GM21737 (cell line): Measurements from ENCODE around the gene SLC6A6.
"Not testable (repeated sequence)": the region's sequence is repeated elsewhere in the genome, so short reads cannot be mapped to it uniquely, and the experiment has no call there.

Experiments
- ATAC-seq: cut with Tn5 transposase; IDR thresholded peaks from one replicate; pipeline ENCODE4 v1.9.1; 2021; ENCODE audit warnings: mild to moderate bottlenecking, moderate library complexity; ENCODE audit not compliant: unreplicated experiment

Gene SLC6A6

DNA sequence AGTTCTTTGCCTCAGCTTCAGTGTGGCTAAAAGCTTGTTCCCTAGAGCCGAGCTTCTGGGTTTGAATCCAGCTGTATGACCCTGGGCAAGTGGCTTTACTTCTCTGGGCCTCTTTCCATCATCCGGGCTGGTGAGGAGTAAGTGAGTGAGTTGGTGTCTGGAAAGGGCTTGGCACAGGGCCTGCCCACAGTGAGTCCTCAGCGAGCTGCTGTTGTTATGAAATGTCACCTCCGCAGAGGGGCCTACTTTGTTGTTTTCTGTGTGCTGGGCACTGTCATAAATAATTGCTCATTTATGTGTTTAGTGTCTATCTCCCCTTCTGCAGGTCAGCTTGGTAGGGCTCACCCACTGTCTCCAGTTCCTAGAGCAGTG lies 31.7 kb downstream of the SLC6A6 start:
- no peak for ATAC-seq

DNA sequence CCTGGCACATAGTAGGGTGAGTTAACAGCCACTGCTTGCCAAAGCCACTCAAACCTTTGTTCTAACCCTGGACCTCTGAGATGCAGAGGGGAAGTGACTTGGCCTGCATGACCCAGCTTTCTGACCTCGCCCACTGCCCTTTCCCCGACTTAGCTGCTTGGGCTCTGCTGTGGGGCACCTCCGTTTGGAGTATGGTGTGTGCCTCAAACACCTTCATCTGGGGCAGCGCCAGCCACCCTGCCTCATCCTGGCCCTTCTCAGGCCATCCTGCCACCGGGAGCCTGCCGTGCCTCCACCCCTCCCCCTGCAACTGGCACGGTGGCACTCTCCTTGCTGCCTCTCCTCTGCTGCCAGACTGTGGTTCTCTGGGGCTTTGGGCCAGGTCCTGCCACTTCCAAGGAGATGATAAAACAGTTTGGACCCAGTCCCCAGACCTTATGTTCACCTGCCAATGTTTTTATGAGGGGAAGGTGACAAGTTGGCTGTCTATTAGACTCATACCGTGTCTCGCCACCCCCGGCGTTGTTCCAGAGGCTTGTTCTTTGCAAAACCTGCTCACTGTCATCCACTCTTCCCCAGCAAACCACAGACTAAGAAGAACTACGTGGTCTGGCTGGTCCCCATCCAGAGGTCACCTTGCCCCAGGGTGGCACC lies 32.2 kb downstream of the SLC6A6 start:
- ATAC-seq = no peak

DNA sequence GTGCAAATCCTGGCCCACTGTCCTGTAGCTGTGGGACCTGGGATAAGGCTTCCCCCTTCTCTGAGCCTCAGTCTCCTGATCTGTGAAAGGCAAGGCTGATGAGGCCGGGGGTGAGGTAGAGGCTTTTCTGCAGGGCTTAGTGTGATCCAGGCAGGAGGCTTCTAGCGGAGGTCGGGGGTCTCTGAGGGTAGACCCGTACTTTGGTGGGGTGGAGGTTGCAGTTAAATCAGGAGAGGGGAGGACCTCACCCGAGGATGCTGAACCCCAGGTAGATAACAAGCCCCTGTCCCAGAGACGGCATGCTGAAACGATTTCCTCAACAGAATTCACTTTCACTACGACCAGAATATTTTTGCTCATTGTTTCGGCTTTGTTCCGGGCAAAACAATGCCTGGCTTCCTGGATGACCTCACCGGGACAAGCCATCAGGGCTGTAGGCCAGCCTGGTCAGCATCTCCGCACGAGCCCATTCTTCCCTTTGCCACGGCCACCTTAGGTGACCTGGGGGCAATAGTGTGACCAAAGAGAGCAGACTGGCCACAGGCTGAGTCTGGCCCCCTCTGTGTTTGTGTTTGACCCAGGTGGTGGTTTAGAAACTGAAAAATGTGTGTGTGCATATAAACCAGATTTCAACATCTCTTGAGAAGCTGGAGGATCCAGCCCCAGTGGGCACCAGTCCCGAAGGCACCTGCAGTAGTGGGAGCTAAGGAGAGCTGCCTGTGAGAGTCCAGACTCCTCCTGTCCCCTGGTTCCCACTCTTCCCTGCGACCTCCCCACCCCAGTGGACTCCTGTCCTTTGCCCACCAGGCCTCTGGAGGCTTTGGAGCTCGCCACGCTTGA lies 33.0 kb downstream of the SLC6A6 start:
- no peak for ATAC-seq

DNA sequence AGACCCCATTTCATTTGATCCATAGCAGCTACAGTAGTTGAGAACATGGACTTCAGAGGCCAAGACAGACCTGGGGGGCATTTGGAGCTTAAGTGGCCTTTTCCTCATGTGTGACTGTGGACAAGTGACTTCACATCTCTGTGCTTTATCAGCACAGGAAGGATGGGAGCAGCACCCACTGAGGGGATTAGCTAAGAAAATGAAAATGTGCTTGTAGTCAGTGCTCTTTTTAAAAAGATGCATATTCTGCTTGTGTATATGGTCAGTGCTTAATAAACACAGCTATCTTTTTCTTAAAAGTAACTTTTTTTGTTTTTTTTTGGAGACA lies 34.5 kb downstream of the SLC6A6 start:
- no peak for ATAC-seq

DNA sequence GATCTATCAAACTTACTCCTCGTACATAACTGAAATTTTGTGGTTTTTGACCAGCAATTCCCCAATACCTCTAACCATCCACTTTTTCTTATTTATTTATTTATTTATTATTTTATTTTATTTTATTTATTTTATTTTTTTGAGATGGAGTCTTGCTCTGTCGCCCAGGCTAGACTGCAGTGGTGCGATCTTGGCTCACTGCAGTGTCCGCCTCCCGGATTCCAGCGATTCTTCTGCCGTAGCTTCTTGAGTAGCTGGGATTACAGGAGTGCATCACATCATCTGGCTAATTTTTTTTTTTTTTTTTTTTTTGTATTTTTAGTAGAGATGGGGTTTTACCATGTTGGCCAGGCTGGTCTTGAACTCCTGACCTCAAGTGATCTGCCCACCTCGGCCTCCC lies 35.3 kb downstream of the SLC6A6 start:
- ATAC-seq = not testable (repeated sequence)

DNA sequence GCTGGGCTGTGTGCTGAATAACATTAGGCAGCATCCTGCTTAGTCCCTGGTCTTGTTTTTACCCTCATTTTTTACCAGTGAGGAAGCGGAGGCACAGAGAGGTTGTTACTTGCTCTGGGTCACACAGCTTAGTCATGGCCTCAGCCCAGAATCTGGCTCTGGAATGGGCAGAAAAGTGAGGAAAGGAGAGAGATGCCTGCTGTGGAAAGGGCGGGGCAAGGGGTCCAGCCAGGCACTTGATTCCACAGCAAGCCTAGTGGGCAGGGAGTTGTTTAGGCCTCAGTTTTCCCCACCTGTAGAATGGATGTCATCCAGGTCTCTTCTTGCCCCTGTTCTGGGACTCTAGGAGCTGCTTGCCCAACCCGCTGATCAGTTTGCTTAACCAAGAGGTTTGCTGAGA lies 35.9 kb downstream of the SLC6A6 start:
- ATAC-seq = no peak

DNA sequence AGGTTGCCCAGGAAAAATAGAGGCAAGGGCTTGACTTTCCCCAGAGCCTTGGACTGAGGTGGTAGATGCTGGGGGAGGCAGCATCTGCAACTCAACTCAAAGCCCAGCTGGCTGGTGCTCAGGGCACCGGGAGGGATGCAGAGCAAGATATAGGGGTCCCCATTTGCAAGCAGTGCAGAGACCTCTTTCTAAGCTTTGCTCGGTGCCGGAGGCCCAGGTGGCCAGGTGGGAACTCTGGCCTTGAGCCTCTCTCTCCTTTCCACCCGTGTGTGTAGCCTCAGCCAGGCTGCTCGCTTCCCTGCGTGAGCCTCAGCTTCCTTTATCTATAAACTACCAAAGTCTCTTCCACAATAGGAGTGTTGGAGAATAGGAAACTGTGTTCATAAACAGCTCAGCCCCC lies 36.5 kb downstream of the SLC6A6 start:
- ATAC-seq = no peak

DNA sequence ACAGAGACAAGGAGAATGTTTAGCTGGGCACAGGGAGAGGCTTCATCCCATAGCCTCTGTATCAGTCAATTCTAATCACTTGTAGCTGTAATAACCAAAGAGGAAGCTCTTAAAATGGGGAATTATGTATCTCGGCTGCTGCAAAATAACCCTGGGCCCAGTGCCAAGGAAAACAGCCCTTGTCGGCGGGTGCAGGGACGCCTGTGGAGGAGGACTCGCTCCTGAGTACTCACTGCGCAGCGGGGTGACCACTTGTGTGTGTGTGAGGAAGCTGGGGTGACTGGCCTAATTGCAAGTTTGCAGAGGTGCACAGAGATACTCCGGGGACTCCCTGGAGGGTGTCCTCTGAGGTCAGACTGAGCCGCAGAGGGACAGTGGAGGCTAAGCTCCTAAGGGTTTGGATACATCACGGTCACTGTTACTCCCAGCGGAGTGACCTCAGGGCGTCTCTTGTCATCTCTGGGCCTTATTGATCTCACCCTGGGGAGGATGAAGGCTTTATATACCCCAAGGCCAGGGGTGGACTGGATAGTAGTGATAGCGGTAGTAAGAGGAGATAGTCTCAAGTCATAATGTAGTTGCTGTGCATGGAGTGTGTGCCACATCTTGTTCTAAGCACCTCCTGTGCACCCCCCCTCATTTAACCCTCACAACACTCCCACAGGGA lies 37.2 kb downstream of the SLC6A6 start:
- ATAC-seq = no peak

DNA sequence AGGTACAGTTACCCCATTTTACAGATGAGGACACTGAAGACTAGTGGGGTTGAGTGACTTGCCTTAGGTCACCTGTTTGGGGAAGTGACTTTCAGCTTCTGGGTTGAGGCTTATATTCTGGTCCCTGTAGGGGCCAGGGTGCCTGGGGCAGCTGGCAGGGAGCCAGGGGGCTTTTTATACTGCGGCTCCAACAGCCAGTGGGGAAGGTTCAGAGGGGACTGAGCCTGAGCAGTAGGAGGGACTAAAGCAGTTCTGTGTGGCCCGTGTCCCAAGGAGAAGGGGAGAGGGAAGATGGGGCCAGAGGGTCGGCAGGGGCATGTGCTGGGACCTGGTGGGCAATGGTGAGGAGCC lies 37.7 kb downstream of the SLC6A6 start:
- ATAC-seq = no peak

DNA sequence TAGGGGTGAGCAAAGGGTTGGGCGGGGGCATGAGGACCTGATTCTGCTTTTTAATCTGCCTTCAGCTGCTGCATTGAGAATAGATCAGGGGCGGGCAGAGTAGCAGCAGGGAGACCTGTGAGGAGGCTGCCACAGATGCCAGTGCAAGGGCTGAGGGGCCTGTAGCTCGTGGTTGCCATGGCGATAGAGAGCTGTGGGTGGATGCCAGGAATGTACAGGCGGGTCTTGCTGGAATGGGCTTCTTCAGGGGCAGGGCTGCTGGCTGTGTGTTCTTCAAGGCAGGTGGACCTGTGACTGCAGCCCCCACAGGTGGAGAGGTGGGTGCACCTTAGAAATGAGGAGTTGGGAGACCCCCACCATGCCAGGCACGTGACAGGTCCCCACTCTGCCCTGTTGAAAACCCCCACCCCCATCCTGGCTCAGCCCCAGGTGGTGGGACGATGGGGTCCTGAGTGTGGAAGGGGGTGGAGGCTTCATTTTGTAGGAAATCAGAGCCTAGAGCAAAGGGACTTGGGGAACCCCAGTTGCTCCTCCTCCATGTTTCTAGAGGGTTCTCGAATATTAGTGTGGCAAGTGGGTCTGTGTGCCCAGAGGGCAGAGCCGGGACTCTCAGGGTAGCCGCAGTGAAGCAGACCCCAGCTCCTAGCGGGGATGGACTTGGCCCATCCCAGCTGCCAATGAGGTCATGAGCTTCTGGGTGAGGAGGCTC lies 38.3 kb downstream of the SLC6A6 start:
- no peak for ATAC-seq

DNA sequence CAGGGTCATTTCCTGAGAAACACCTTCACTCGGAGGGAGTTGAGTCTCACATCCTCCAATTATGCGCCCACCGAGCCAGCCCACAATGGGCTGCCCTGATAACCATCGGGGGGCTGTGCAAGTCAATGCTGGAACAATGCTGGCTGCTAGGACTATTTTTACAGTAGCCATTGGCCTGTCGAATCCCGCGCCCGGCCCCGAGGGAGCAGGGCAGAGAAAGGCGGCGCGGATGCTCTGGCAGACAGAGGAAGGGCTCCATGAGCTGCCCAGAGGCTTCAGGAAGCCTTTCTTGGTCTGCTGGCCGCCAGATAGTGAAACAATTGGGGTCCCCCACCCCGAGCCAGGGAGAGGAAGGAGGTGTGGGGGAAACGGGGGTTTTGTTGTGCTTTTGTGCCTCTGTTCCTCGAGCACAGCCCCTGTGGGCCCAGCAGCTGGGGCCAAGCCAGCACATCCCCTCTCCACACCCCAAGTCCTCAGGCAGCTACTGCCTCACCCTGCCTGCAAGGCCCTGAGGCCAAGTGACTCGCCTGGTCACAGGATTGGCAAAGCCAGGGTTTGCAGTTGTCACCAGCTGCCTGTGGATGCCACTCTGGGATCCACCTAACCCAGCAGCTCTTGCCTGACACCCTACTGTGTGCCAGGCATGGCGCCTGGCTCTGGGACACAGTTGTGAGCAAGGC lies 39.0 kb downstream of the SLC6A6 start:
- no peak for ATAC-seq

DNA sequence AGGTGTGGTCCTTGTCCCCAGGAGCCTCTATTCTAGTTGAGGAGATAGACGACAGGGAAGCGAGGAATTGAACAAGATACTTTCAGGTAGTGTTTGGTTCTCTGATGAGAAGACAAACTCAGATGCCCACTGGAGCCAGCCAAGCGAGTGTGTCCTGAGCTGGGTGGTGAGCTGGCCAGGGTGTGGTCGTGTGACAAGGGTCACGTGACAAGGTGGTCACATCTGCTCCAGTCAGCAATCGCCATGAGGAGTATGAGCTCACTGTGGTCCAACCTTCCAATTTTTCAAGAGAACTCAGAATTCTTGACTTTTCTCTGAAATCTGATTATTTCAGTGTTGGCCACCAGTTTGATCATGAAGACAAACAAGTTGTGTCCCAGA lies 39.5 kb downstream of the SLC6A6 start:
- ATAC-seq = no peak

DNA sequence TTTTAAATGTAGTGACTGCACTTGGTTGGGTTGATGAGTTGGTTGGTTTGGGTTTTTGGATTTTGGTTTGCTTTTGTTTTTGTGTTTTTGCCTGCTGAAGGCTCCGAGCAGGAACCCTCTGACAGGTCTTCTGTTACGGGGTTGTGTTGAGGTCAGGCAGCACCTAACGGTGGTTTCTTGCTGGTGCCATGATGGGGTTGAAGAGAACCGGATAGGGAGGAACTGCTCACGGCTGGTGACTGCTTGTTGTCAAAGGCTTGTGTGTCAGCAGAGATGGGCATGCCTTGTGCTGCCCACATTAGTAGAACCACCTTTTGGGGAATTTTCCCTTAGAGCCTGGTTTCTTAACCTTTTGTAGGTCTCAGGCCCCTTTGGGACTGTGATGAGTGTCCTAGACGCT lies 42.0 kb downstream of the SLC6A6 start:
- no peak for ATAC-seq

DNA sequence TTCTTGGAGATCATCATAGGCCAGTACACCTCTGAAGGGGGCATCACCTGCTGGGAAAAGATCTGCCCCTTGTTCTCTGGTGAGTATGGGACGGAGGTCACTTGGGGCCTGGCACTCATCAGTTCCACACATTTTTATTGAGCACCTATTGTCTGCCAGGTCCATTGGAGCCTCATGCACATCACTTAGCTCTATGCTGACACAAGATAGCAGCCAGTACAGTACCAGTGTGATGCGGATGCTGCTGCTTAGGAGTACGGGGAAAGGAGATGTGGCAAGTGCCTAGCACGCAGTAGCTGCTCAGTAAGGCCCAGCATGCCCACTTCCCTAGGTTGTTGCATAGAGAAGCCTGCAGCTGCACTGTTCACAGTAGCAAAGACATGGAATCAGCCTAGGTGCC lies 43.4 kb downstream of the SLC6A6 start:
- no peak for ATAC-seq

DNA sequence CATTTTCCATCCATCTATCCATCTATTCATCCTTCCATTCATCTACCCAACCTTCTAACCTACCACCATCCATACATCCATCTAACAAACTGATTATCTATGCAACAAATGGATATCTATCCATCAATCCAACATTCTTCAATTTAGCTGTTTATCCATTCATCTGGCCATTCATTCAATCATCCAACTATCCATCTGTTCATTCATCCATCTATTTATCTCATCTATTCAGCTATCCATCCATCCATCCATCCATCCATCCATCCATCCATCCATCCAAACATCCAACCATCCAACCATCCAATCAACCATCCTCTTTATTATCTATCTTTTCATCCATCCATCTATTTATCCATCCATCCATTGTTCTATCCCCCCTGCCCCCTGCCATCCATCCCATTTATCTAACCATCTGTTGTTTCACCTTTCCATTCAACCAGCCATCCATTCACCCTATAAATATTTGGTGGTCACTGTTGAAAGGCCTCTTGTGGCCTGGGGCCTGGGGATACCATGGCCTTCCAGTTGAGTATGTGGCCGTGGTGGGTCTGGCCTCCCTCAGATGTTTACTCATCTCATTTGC lies 44.7 kb downstream of the SLC6A6 start:
- ATAC-seq = no peak

DNA sequence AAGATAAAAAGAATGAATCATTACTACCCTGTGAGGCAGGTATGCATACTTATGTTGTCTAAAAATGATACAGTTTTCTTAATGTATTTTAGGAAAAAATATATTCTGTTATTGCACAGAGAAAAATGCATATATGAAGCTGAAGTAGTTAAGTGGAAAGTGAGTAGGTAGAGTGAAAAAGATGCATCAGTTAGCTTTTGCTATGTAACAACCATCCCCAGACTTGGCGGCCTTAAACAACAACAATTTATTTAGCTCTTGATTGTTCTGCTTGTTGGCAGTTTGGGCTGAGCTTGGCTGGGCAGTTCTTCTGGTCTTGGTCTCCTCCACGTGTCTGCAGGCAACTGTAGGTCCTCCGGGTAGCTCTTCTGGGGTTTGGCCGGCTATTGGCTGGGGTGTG lies 45.7 kb downstream of the SLC6A6 start:
- ATAC-seq = no peak

DNA sequence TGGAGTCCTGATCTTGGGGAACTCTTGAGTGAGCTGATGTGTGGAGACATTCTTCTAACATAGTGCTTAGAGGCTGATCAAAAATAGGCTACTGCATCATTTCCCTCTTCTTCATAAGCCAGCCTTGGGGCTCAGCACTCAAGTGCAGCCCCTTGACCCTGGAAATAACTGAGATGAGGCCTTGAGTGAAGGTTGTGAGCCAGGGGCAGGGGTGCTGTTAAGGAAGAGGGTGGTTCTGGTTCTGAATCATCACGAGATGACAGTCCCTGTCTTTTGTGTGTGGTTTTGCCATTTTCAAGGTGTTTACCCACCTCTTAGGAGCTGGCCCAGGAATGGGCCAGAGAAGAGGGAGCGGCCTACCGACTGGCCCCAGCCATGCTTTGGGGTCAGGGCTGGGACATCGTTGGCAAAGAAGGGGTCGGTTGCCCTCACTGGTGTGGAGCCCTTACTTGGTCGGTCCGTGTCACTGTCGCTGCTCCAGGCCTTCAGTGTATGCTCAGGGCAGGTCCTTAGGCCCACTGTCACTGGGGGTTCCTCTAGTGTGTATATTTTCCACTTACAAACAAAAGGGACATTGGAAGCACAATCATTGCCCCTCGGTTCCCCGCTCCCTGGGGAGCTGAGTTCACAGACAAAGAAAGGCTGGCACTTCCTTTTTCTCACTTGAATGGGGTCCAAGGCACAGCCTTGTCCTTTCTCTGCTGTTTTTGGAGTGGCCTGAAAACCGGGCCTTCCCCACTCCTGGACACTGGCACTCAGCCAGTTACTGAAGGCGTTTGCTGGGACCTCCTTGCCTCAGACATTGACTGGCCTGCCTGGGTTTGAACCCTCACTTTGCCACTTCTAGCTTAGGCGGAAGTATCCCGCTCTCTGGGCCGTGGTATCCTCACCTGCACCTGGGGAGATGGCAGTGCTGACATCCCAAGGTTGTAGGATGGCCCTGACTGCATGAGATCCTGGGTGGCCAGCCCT lies 46.6 kb downstream of the SLC6A6 start:
- ATAC-seq = no peak

DNA sequence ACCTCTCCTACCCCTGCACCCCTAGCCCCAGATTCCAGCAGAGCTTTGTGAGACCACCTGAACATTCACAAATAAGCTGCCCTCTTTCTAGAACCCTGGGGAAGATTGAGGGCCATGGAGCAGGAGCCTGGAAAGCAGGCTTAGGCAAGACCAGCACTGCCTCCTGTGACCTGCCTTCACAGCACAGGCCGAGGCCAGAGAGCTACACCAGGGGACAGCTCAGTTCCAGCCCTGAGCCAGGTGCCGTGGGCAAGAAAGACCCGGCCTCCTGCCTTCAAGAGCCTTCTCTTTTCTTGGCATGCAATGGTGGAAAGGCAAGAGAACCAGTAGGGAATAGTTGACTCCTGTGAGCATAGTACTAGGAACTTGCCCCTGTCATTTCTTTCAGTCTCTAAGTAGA lies 48.1 kb downstream of the SLC6A6 start:
- no peak for ATAC-seq

DNA sequence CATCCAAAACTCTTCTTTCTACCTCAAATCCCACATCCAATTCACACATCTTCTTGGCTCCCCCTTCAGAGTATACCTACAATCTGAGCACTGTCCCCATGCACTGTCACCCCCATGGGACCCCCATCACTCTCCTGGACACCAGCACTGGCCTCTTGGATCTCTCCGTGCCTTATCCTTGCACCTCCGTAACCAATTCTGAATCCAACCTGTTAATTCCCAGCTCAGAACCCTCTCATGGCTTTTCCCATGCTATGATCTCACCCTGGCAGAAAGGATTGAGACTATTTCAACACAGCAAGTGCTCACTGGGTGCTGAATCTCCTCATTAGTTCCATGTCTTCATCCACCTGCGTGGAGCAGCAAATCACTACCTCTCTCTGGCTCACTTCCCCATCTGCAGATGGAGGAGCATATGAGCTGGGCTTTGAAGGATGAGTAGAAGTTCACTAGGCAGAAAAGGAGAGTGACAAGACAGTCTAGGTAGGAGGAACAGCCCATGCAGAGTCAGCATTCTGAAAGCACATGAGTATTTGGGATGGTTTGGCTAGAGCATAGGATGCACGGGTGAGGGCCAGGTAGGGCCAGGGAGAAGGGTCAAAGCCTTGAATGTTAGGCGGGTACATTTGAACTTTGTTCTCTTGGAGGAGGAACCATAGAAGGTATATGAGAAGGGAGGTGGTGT lies 48.7 kb downstream of the SLC6A6 start:
- no peak for ATAC-seq
